ENCODE results near the gene CFAP57.
A peak's percentile ranks its signal among the peaks of the same experiment; 100 is the strongest.
"Not testable (repeated sequence)": the region's sequence is repeated elsewhere in the genome, so short reads cannot be mapped to it uniquely, and the experiment has no call there.

CFAP57 gene

DNA sequence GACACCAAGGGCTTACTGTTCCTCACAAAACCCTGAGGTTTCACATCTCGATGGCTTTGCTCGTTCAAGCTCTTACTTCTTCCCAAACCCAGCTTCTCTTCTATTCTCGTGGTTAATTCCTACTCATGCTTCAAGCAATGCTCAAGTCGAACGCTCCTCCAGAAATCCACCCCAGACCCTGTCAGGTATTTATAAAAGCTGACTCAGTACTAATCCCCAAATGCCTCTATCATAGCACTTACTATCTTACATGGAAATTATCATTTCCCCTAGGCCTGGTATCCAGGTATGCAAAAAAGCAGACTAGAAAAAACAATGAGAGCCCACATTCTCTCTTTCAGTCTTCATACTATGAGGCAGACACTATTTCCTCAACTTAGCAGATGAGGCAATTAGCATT is 6.4 kb upstream of the CFAP57 start:
- in situ Hi-C loops (cut with MboI; ENCODE audit: low pct_unique_long_range_greater_than_20kb, low sequenced_read_pairs), result no loop called here
- no peak for DNase-seq

DNA sequence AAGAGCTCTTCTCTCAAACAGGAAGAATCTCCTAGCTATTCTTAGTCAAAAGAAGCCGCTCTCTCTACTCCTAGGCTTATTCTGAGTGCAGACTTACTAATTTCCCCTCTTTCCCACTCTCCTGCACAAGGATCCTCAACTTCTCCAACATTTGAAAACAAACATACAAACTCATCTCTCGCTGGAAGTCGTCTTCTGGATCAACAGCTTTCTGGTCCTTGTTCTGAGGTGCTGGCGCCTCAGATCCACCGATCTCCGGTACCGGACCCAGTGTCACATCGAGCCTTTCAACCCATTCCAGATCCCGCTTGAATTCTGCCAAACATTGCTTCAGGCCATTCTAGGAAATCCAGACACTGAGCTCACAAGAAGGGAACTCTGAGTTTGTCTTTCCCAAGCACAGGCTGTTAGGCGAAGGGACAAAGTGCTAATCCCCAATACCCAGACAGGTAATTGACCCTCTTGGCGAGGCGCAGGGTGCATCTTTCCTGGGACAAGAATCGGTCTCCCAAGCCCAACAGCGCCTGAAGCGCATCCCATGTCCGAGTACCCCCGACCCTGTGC is 736 bp upstream of the CFAP57 start:
- peak; percentile 14 for DNase-seq
- in situ Hi-C loops (cut with MboI; ENCODE audit: low pct_unique_long_range_greater_than_20kb, low sequenced_read_pairs), result no loop called here

DNA sequence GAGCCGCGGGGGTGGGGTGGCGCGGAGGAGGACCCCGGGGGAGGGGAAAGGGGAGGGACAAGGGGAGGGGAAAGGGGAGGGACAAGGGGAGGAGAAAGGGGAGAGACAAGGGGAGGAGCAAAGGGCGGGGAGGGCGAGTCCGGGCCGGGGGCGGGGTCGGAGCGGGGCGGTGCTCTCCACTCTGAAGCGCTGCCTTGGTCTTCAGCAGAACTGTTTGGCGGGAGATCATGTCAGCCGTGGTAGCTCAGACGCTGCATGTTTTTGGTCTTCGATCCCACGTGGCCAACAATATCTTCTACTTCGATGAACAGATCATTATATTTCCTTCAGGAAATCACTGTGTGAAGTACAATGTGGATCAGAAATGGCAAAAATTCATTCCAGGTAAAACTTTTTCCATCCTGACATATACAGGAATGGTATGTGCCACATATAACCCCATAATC is 420 bp downstream of the CFAP57 start:
- in situ Hi-C loops (cut with MboI; ENCODE audit: low pct_unique_long_range_greater_than_20kb, low sequenced_read_pairs), result no loop called here
- DNase-seq, result peak; percentile 65

DNA sequence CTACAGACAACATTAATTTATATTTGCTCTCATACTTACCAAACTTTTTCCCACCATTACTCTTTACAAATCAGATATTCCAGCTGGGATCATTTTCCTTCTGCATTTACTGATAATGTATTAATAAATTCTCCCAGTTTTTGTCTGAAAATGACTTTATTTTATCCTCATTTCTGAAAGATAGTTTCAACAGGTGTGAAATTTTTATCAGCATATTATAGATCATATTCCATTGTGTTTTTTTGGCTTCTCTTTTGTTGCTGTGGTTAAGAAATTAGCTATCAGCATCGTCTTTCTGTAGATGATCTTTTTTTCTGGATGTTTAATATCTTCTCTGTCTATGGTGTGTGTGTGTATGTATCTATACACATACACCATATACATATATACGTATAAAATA is 2.7 kb downstream of the CFAP57 start:
- DNase-seq, result no peak

DNA sequence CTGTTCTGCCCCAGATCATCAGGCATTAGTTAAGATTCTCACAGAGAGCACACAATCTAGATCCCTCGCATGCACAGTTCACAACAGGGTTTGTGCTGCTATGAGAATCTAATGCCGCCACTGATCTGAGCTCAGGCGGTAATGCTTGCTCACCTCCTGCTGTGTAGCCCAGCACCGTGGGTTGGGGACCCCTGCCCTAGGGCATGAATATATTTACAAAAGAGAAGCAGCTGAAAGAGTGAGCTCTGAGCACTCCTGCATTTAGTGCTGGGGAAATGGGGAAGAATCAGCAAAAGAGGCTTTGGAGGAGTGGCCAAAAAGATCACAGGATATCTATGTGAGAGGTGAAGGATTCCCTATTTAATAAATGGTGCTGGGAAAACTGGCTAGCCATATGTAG is 5.6 kb downstream of the CFAP57 start:
- in situ Hi-C loops (cut with MboI; ENCODE audit: low pct_unique_long_range_greater_than_20kb, low sequenced_read_pairs), result no loop called here
- no peak for DNase-seq

More for the DNA sequence above, 2.7 kb downstream of the CFAP57 start:
- in situ Hi-C loops (cut with MboI; ENCODE audit: low pct_unique_long_range_greater_than_20kb, low sequenced_read_pairs), result no loop called here

DNA sequence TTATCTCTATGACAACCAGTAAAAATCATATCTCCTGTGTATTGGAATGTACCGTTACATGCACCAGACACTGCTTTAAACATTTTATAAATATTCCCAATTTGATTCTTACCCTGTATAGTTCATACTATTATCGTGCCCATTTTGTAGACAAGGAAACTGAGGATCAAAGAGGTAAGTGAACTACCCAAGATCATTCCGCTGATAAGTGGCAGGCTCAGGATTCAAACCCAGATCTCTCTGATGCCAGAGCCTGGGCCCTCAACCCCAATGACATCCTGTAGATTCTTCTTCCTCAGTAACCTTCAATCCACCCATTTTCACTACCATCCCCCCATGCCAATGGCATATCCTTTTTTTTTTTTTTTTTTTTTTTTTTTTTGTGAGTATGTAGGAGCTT is 12.3 kb downstream of the CFAP57 start:
- DNase-seq, result no peak
- in situ Hi-C loops (cut with MboI; ENCODE audit: low pct_unique_long_range_greater_than_20kb, low sequenced_read_pairs), result no loop called here

DNA sequence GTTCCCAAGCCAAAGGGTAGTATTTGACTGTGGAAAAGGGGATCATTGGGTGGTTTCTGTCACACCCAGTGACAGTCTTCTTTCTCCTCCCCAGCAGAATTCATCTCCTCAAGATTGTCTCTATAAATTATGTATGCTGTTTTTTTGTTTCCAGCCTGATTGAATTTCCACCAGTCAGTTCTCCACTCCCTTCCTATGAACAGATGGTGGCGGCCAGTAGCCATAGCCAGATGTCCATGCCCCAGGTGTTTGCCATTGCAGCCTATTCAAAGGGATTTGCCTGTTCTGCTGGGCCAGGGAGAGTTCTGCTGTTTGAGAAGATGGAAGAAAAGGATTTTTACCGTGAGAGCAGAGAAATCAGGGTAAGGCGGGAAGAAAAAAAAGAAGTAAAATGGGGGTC is 12.9 kb downstream of the CFAP57 start:
- in situ Hi-C loops (cut with MboI; ENCODE audit: low pct_unique_long_range_greater_than_20kb, low sequenced_read_pairs), result no loop called here

DNA sequence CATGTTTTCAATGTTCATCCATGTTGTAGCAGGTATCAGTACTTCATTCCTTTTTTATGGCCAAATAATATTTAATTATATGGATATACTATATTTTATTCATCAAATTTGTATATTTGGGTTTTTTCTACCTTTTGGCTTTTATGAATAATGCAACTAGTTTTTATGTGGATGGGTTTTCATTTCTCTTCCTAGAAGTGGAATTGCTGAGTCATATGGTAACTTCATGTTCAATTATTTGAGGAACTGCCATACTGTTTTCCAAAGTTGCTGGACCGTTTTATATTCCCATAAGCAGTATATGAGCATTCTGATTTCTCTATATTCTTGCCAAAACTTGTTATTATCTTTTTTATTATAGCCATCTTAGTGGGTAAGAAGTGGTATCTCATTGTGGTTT is 16.0 kb downstream of the CFAP57 start:
- DNase-seq, result no peak

More for the DNA sequence above, 12.9 kb downstream of the CFAP57 start:
- DNase-seq, result no peak

DNA sequence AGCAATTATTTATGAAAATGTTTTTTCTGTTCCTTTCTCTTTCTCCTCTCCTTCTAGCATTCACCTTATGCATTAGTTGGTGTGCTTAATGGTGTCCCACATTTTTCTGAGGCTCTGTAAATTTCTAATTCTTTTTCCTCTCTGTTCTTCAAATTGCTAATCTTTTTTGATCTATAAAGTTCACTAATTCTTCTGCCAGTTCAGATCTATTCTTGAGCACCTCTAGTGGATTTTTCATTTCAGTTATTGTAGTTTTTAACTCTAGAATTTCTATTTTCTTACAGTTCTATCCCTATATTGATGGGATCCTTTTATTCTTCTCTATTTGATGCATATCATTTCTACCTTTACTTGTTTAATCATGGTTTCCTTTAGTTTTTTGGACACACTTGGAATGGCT is 22.4 kb downstream of the CFAP57 start:
- no peak for DNase-seq
- in situ Hi-C loops (cut with MboI; ENCODE audit: low pct_unique_long_range_greater_than_20kb, low sequenced_read_pairs), result no loop called here

More for the DNA sequence above, 16.0 kb downstream of the CFAP57 start:
- in situ Hi-C loops (cut with MboI; ENCODE audit: low pct_unique_long_range_greater_than_20kb, low sequenced_read_pairs), result no loop called here

DNA sequence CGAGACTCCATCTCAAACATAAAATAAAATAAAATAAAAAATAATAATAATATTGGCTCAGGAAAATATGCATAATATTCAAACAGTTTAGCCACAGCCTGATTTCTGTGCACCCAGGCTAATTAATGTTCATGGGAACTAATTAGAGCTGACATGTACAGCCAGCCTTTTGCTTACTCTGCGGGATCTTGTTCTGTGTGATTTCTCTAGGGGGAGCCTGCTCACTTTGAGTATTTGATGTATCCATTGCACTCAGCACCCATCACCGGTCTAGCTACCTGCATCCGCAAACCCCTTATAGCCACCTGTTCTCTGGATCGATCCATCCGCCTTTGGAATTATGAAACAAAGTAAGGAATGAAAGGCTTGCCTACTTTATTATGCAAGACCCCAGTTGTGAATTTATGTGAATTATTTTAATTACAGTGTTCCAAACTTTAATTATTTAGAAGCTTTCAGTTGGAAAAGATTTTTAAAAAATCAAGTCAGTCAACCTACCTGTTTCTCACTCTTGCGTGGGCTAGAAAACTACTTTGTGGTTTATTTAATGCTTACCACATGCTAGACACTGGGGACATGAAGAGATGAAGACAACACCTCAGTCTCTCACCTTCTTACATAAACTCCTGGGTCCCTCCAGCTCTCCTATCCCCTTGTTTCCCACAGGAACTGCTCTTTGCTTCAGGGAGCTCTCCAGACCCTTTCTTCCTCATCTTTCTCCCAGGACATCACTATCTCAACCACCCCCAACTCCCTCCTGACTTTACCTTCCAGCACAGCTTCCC is 25.4 kb downstream of the CFAP57 start:
- in situ Hi-C loops (cut with MboI; ENCODE audit: low pct_unique_long_range_greater_than_20kb, low sequenced_read_pairs), result no loop called here
- no peak for DNase-seq

DNA sequence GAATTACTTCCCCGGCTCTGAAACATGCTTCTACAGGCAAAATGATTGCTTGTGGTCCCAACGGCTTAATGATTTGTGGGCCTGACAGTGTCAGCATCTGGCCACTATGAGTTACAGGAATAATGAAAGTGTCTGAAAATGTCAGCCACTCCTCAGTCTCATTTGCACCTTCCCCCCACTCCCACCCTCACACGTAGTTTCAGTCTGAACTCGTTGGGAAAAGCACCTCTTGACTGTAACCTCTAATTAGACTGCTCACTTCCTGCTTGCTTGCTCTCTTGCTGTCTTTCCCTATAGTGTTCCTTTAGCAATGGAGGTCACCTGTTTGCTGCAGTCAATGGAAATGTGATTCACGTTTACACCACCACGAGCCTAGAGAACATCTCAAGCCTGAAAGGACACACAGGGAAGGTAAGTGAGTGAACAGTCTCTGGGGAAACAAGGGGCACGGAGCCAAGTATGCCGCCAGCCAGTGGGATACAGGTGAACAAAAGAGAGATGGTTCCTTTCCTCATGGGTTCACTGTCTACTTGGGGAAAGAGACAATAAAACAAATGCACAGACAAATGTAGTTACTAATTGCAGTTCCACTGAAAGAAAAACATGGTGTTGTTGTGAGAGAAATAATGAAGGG is 27.1 kb downstream of the CFAP57 start:
- in situ Hi-C loops (cut with MboI; ENCODE audit: low pct_unique_long_range_greater_than_20kb, low sequenced_read_pairs), result no loop called here
- no peak for DNase-seq

DNA sequence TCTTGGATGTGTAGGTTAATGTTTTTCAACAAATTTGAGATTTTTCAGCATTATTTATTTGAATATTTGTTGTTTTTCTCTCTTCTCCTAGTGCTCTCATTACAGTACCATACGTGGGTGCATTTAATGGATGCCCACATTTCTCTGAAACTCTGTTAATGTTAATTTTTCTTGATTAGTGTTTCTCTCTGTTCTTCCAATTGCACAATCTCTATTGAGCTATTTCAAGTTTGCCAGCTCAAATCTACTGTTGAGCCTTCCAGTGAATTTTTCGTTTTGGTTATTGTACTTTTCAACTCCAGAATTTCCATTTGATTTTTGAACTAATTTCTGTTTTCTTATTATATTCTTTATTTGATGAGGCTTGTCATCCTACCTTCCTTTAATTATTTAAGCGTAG is 31.7 kb downstream of the CFAP57 start:
- in situ Hi-C loops (cut with MboI; ENCODE audit: low pct_unique_long_range_greater_than_20kb, low sequenced_read_pairs), result no loop called here

DNA sequence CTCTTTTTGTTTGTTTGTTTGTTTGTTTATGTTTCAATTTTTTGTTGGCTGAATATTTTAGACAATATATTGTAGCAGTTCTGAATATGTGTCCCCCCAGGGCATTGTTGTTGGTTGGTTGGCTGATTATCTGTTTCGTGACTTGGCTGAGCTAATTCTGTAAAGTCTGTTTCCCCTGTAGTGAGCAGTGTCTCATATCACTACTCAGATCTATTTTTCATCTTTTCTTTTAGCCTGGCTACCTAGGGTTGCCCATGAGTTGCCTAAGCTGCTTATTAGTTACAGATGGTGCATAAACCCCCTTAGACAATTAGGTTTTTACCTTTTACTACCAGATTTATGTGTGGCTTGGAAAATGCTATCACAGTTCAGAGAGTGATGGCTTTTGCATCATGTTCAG is 32.3 kb downstream of the CFAP57 start:
- DNase-seq, result no peak
- in situ Hi-C loops (cut with MboI; ENCODE audit: low pct_unique_long_range_greater_than_20kb, low sequenced_read_pairs), result no loop called here

More for the DNA sequence above, 31.7 kb downstream of the CFAP57 start:
- no peak for DNase-seq

DNA sequence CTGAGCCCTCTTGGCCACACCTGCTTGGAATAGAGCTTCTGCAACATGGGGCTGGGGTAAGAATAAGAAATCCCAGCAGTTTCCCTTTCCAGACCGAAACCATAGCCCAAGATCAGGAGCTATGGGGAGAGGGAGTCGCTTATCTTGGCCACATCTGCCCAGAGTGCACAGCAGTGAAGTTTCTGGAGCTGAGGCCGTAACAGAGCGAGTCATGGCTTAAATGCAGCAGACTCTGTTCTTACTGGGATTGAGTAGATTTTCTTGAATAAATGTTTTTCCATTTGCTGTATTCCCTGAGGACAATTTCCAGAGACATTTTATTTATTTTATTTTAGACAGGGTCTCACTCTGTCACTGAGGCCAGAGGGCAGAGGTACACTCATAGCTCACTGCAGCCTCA is 33.5 kb downstream of the CFAP57 start:
- in situ Hi-C loops (cut with MboI; ENCODE audit: low pct_unique_long_range_greater_than_20kb, low sequenced_read_pairs), result no loop called here
- DNase-seq, result no peak

DNA sequence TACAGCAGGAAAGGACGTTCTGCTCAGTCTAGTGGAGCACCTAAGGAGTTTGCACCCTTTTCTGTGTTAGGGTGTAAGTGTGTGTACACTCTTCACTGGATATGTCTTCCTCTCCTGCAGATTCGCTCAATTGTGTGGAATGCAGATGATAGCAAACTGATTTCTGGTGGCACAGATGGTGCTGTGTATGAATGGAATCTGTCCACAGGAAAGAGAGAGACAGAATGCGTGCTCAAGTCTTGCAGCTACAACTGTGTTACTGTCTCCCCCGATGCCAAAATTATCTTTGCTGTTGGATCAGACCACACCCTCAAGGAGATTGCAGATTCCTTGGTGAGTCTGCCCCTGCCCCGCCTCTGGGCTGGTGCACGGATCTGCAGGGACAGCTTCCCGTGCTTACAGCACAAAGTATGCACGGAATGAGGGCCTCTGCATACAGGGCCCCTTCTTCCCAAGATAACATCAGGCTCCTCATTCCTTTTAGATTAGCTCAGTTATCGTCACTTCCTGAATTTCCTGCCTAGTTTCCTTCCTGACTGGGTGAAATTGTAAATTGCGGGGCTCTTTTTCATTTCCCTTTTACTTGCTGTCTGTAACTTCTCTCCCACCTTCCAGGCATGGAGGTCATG is 34.6 kb downstream of the CFAP57 start:
- peak; percentile 61 for DNase-seq
- in situ Hi-C loops (cut with MboI; ENCODE audit: low pct_unique_long_range_greater_than_20kb, low sequenced_read_pairs), result no loop called here

DNA sequence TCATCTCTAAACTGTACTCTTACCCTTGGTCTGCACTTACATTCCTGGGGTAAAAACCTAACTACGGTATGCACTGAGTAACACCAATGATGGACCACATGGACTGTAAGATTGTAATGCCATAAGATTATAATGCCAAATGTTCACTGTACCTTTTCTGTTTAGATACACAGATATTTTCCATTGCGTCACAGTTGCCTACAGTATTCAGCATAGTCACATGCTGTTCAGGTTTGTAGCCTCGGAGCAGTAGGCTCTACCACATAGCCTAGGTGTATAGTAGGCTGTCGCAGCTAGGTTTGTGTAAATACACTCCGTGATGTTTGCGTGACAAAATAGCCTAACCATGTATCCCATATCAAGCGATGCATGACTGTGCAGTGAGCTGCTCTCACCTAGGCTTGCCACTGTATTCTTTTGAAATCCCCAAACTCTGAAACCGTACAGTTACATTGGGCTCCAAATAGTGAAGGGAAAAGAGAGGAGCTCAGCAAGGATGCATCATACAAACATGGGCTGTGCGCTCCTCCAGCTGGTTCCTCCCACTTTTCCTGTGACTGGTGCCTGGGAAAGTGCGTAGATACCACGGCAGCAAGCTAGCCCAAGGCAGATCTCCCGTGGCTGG is 35.2 kb downstream of the CFAP57 start:
- in situ Hi-C loops (cut with MboI; ENCODE audit: low pct_unique_long_range_greater_than_20kb, low sequenced_read_pairs), result no loop called here
- no peak for DNase-seq

DNA sequence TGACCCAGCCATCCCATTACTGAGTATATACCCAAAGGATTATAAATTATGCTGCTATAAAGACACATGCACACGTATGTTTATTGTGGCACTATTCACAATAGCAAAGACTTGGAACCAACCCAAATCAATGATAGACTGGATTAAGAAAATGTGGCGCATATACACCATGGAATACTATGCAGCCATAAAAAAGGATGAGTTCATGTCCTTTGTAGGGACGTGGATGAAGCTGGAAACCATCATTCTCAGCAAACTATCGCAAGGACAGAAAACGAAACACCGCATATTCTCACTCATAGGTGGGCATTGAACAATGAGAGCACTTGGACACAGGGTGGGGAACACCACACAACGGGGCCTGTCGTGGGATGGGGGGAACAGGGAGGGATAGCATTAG is 36.1 kb downstream of the CFAP57 start:
- in situ Hi-C loops (cut with MboI; ENCODE audit: low pct_unique_long_range_greater_than_20kb, low sequenced_read_pairs); DNase-seq: not testable (repeated sequence)

DNA sequence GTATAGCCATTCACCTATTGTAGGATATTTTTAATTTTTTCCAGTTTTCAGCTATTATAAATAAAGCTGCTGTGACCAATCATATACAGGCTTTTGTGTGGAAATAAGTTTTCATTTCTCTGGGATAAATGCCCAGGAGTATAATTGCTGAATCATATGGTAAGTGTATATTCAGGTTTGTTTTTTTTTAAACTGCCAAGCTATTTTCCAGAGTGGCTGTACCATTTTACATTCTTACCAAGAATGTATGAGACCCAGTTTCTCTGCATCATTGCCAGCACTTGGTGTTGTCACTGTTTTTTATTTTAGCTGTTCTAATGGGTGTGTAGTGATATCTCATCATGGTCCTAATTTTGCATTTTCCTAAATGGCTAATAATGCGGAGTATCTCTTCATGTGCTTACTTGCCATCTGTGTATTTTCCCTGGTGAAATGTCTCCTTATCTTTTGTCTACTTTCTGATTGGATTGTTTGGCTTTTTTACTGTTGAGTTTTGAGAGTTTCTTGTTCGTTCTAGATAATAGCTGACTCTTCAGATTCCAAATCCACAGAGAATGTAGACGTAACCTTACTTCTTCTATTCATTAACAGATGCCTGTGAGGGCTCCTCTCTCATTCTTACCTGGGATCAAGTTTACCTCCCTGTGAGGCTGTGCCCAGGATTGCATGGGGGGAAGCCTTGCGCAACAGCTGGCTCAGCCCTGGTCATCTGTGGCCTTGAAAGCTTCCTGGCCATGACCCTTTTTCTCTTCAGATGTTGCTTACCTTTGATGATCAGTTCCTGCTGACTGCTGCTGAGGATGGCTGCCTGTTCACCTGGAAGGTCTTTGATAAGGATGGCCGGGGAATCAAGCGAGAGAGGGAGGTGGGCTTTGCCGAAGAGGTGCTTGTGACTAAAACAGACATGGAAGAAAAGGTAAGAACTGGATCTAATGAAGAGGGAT is 42.6 kb downstream of the CFAP57 start:
- in situ Hi-C loops (cut with MboI; ENCODE audit: low pct_unique_long_range_greater_than_20kb, low sequenced_read_pairs), result no loop called here

DNA sequence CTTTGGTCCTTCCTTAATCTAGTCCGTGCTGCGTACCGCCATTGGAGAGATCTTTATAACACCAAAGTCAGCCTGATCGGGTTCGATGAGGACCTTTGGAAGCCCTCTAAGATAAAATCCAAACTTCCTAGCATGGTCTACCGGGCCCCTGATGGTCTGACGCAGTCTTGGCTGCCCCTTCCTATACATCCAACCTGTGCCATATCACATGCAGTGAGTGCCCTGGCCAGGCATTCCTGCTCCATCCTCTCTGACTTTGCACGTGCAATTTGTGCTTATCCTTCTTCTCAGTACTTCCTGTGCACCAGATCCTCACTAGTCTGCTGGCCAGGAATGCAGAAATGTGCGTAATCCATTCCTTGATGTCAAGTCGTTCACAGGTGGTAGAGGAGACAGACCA is 45.6 kb downstream of the CFAP57 start:
- no peak for DNase-seq
- in situ Hi-C loops (cut with MboI; ENCODE audit: low pct_unique_long_range_greater_than_20kb, low sequenced_read_pairs), result no loop called here

More for the DNA sequence above, 42.6 kb downstream of the CFAP57 start:
- no peak for DNase-seq

All from KBM-7 (cell line).